ENCODE results near the gene EIF4A3. TPM values are rescaled to one million over a fixed set of nuclear protein-coding genes. Genes with fewer than 3 reads are reported as not detected.
"Not testable (repeated sequence)": the region's sequence is repeated elsewhere in the genome, so short reads cannot be mapped to it uniquely, and the experiment has no call there.

EIF4A3 gene
- total RNA-seq, 4 donors from 2014 or later: 27.4 to 32.8 (median 30.0) TPM

GRCh38 chr17:80095038-80095843 lies 51.7 kb downstream of the EIF4A3 start:
- no peak for TF ChIP-seq POLR2A (IDR thresholded peaks at IDR 0.05)
- TF ChIP-seq, protein P1, sequence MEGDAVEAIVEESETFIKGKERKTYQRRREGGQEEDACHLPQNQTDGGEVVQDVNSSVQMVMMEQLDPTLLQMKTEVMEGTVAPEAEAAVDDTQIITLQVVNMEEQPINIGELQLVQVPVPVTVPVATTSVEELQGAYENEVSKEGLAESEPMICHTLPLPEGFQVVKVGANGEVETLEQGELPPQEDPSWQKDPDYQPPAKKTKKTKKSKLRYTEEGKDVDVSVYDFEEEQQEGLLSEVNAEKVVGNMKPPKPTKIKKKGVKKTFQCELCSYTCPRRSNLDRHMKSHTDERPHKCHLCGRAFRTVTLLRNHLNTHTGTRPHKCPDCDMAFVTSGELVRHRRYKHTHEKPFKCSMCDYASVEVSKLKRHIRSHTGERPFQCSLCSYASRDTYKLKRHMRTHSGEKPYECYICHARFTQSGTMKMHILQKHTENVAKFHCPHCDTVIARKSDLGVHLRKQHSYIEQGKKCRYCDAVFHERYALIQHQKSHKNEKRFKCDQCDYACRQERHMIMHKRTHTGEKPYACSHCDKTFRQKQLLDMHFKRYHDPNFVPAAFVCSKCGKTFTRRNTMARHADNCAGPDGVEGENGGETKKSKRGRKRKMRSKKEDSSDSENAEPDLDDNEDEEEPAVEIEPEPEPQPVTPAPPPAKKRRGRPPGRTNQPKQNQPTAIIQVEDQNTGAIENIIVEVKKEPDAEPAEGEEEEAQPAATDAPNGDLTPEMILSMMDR (IDR thresholded peaks at IDR 0.05 in 4 of 5, conservative IDR thresholded peaks at IDR 0.05 in 1 of 5): no peak
- Histone ChIP-seq H3K9me3 (no peaks in the 10 kb centered on the region), H3K4me1 (no peaks in the 10 kb centered on the region), H3K27ac (no peak overlapping the region), H3K36me3 (no peaks in the 10 kb centered on the region), H3K27me3 (no peaks in the 10 kb centered on the region), H3K4me3 (no peak overlapping the region)
- DNase-seq: no peak
- no peak for ATAC-seq
- in situ Hi-C loops (cut with MboI; ENCODE audit: low sequenced_read_pairs in 4 of 4): no loop called here
- intact Hi-C loops (cut with DNase I; ENCODE audit: low total_unique reads): no loop called here

GRCh38 chr17:80092959-80093358 lies 54.0 kb downstream of the EIF4A3 start:
- Histone ChIP-seq H3K4me1 (no peaks in the 10 kb centered on the region), H3K9me3 (no peaks in the 10 kb centered on the region), H3K4me3 (no peak overlapping the region), H3K27me3 (no peaks in the 10 kb centered on the region), H3K36me3 (no peaks in the 10 kb centered on the region), H3K27ac (no peak overlapping the region)
- intact Hi-C loops (cut with DNase I; ENCODE audit: low total_unique reads) (no loop called here), in situ Hi-C loops (cut with MboI; ENCODE audit: low sequenced_read_pairs in 4 of 4) (no loop called here)
- DNase-seq: no peak
- TF ChIP-seq, protein P1 (IDR thresholded peaks at IDR 0.05 in 4 of 5, conservative IDR thresholded peaks at IDR 0.05 in 1 of 5): no peak
- TF ChIP-seq POLR2A (IDR thresholded peaks at IDR 0.05): no peak
- ATAC-seq: peak in 1 of 2 donors; percentile 41

- TF ChIP-seq, protein P1 (IDR thresholded peaks at IDR 0.05 in 4 of 5, conservative IDR thresholded peaks at IDR 0.05 in 1 of 5): no peak
- no peak for TF ChIP-seq POLR2A (IDR thresholded peaks at IDR 0.05)
- Histone ChIP-seq H3K27ac (no peak overlapping the region), H3K9me3 (no peaks in the 10 kb centered on the region), H3K27me3 (no peaks in the 10 kb centered on the region), H3K4me1 (no peaks in the 10 kb centered on the region), H3K4me3 (no peak overlapping the region), H3K36me3 (no peaks in the 10 kb centered on the region)
- ATAC-seq: no peak
- in situ Hi-C loops (cut with MboI; ENCODE audit: low sequenced_read_pairs in 4 of 4): no loop called here
- intact Hi-C loops (cut with DNase I; ENCODE audit: low total_unique reads): no loop called here
- no peak for DNase-seq
Measured at GRCh38 chr17:80091376-80091775, 55.6 kb downstream of the EIF4A3 start.

DNA sequence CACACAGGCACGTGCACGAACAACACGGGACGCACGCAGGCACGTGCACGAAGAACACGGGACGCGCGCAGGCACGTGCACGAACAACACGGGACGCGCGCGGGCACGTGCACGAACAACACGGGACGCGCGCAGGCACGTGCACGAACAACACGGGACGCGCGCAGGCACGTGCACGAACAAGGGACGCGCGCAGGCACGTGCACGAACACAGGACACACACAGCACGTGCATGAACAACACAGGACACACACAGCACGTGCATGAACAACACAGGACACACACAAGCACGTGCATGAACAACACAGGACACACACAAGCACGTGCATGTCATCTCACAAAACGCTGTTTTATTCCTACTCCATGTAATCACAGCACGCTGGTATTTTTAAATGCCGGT lies 56.8 kb downstream of the EIF4A3 start:
- H3K9me3 ChIP-seq; ATAC-seq; H3K27me3 ChIP-seq; H3K36me3 ChIP-seq; in situ Hi-C loops (cut with MboI; ENCODE audit: low sequenced_read_pairs in 4 of 4); H3K4me3 ChIP-seq; intact Hi-C loops (cut with DNase I; ENCODE audit: low total_unique reads); H3K27ac ChIP-seq; H3K4me1 ChIP-seq; DNase-seq: not testable (repeated sequence)

- TF ChIP-seq, protein P1 (IDR thresholded peaks at IDR 0.05 in 4 of 5, conservative IDR thresholded peaks at IDR 0.05 in 1 of 5): no peak
- TF ChIP-seq POLR2A (IDR thresholded peaks at IDR 0.05): no peak
- Histone ChIP-seq H3K4me3 (no peak overlapping the region), H3K9me3 (no peaks in the 10 kb centered on the region), H3K27me3 (no peaks in the 10 kb centered on the region), H3K4me1 (no peaks in the 10 kb centered on the region), H3K36me3 (no peaks in the 10 kb centered on the region), H3K27ac (no peak overlapping the region)
- ATAC-seq (no peak), DNase-seq (no peak)
- in situ Hi-C loops (cut with MboI; ENCODE audit: low sequenced_read_pairs in 4 of 4): no loop called here
- intact Hi-C loops (cut with DNase I; ENCODE audit: low total_unique reads): no loop called here
Measured at GRCh38 chr17:80089762-80090161, 57.2 kb downstream of the EIF4A3 start.
